ENCODE measurements around the gene KIZ. TPM values are rescaled to one million over a fixed set of nuclear protein-coding genes. Genes with fewer than 3 reads are reported as not detected.

KIZ gene
- total RNA-seq, 1 donor from 2014 or later: 18.0 TPM

- Mint-ChIP-seq H3K9me3 (no peaks in the 10 kb centered on the region), H3K4me1 (no peaks in the 10 kb centered on the region), H3K4me3 (no peak overlapping the region), H3K36me3 (ENCODE audit: low read depth) (peaks cover 23% of the 10 kb centered on the region), H3K27me3 (no peaks in the 10 kb centered on the region), H3K27ac (no peak overlapping the region)
- no peak for TF ChIP-seq CTCF (IDR thresholded peaks at IDR 0.05)
- intact Hi-C loops (cut with micrococcal nuclease): no loop called here
- DNase-seq: no peak
- no peak for ATAC-seq (ENCODE audit: low read depth)
- CTCF ChIA-PET: no interaction called here
- POLR2A ChIA-PET: no interaction called here
Observed at GRCh38 chr20:21189761-21190523, 64.1 kb downstream of the KIZ start.

- Mint-ChIP-seq H3K27me3 (no peaks in the 10 kb centered on the region), H3K4me1 (no peaks in the 10 kb centered on the region), H3K27ac (no peak overlapping the region), H3K4me3 (no peak overlapping the region), H3K36me3 (ENCODE audit: low read depth) (peaks cover 20% of the 10 kb centered on the region), H3K9me3 (no peaks in the 10 kb centered on the region)
- no peak for TF ChIP-seq CTCF (IDR thresholded peaks at IDR 0.05)
- CTCF ChIA-PET: no interaction called here
- no peak for ATAC-seq (ENCODE audit: low read depth)
- intact Hi-C loops (cut with micrococcal nuclease): no loop called here
- no peak for DNase-seq
- POLR2A ChIA-PET: no interaction called here
Observed at GRCh38 chr20:21190869-21191268, 65.0 kb downstream of the KIZ start.

- ATAC-seq (ENCODE audit: low read depth) (no peak), DNase-seq (no peak)
- CTCF ChIA-PET: no interaction called here
- Mint-ChIP-seq H3K27me3 (no peaks in the 10 kb centered on the region), H3K9me3 (no peaks in the 10 kb centered on the region), H3K4me3 (no peak overlapping the region), H3K36me3 (ENCODE audit: low read depth) (peaks cover 15% of the 10 kb centered on the region), H3K27ac (no peak overlapping the region), H3K4me1 (no peaks in the 10 kb centered on the region)
- TF ChIP-seq CTCF (IDR thresholded peaks at IDR 0.05): no peak
- intact Hi-C loops (cut with micrococcal nuclease): no loop called here
- POLR2A ChIA-PET: no interaction called here
Observed at GRCh38 chr20:21191839-21192238, 66.0 kb downstream of the KIZ start.

GRCh38 chr20:21202259-21202658, 76.4 kb downstream of the KIZ start:
- no peaks in the 10 kb centered on the region for H3K27me3 Mint-ChIP-seq
- ChIA-PET CTCF (no interaction called here), POLR2A (no interaction called here)
- TF ChIP-seq CTCF (IDR thresholded peaks at IDR 0.05): no peak
- H3K27ac Mint-ChIP-seq: no peak overlapping the region
- DNase-seq (no peak), ATAC-seq (ENCODE audit: low read depth) (no peak)
- H3K4me1 Mint-ChIP-seq: no peaks in the 10 kb centered on the region
- peaks cover 16% of the 10 kb centered on the region for H3K36me3 Mint-ChIP-seq (ENCODE audit: low read depth)
- H3K9me3 Mint-ChIP-seq: no peaks in the 10 kb centered on the region
- H3K4me3 Mint-ChIP-seq: no peak overlapping the region
- intact Hi-C loops (cut with micrococcal nuclease): no loop called here

GRCh38 chr20:21203088-21203656, 77.3 kb downstream of the KIZ start:
- intact Hi-C loops (cut with micrococcal nuclease): no loop called here
- Mint-ChIP-seq H3K4me3 (no peak overlapping the region), H3K27me3 (no peaks in the 10 kb centered on the region), H3K4me1 (no peaks in the 10 kb centered on the region), H3K9me3 (no peaks in the 10 kb centered on the region), H3K27ac (no peak overlapping the region), H3K36me3 (ENCODE audit: low read depth) (peaks cover 19% of the 10 kb centered on the region)
- ChIA-PET CTCF (no interaction called here), POLR2A (no interaction called here)
- no peak for ATAC-seq (ENCODE audit: low read depth)
- DNase-seq: no peak
- TF ChIP-seq CTCF (IDR thresholded peaks at IDR 0.05): no peak
